AG09319 (cell line): Measurements from ENCODE around the gene NHEJ1.

ENCODE experiments used
- DNase-seq: peaks from one replicate; pipeline ENCODE4 v3.0.0-alpha.2; 2010; ENCODE audit warnings: low read depth; ENCODE audit errors: extremely low read depth
- CTCF ChIP-seq: IDR thresholded peaks from 2 replicates; pipeline ENCODE4 v1.5.1; 2011; ENCODE audit warnings: low read depth, mild to moderate bottlenecking, inconsistent platforms, low read length, moderate library complexity

NHEJ1 gene

GRCh38 chr2:219168526-219168925 is 7.9 kb upstream of the NHEJ1 start:
- DNase-seq: no peak
- TF ChIP-seq CTCF: no peak

- DNase-seq: no peak
- no peak for TF ChIP-seq CTCF
These were observed 7.4 kb upstream of the NHEJ1 start for GRCh38 chr2:219167997-219168396.

GRCh38 chr2:219165058-219165911 is 4.7 kb upstream of the NHEJ1 start:
- TF ChIP-seq CTCF: no peak
- no peak for DNase-seq

GRCh38 chr2:219163156-219163555 is 2.5 kb upstream of the NHEJ1 start:
- TF ChIP-seq CTCF: no peak
- no peak for DNase-seq

- TF ChIP-seq CTCF: no peak
- no peak for DNase-seq
These were observed 482 bp upstream of the NHEJ1 start for GRCh38 chr2:219161097-219161496.

- TF ChIP-seq CTCF: no peak
These were observed 837 bp downstream of the NHEJ1 start for GRCh38 chr2:219159771-219160185.

GRCh38 chr2:219158586-219158985 is 2.0 kb downstream of the NHEJ1 start:
- no peak for TF ChIP-seq CTCF
- no peak for DNase-seq

More at GRCh38 chr2:219159771-219160185, 837 bp downstream of the NHEJ1 start:
- DNase-seq: no peak
